Fibroblast of pulmonary artery (primary cell): ENCODE results near the gene ACVR2A.

Experiments
- DNase-seq: peaks from one replicate; pipeline ENCODE4 v3.0.0-alpha.2; 2010; ENCODE audit warnings: low read depth
- H3K4me3 ChIP-seq: replicated peaks from 2 replicates; pipeline ENCODE4 v1.5.1; 2011; ENCODE audit warnings: low read depth, mild to moderate bottlenecking, control low read depth, low read length, moderate library complexity
- TF ChIP-seq, protein P1 (sequence below): IDR thresholded peaks from 2 replicates; pipeline ENCODE4 v1.5.1; 2011; ENCODE audit warnings: mild to moderate bottlenecking, control low read depth, low read length, inconsistent platforms; ENCODE audit errors: missing control alignments

Gene ACVR2A

GRCh38 chr2:147886136-147886535 is 41.3 kb downstream of the ACVR2A start:
- TF ChIP-seq, protein P1, sequence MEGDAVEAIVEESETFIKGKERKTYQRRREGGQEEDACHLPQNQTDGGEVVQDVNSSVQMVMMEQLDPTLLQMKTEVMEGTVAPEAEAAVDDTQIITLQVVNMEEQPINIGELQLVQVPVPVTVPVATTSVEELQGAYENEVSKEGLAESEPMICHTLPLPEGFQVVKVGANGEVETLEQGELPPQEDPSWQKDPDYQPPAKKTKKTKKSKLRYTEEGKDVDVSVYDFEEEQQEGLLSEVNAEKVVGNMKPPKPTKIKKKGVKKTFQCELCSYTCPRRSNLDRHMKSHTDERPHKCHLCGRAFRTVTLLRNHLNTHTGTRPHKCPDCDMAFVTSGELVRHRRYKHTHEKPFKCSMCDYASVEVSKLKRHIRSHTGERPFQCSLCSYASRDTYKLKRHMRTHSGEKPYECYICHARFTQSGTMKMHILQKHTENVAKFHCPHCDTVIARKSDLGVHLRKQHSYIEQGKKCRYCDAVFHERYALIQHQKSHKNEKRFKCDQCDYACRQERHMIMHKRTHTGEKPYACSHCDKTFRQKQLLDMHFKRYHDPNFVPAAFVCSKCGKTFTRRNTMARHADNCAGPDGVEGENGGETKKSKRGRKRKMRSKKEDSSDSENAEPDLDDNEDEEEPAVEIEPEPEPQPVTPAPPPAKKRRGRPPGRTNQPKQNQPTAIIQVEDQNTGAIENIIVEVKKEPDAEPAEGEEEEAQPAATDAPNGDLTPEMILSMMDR, result no peak
- DNase-seq, result no peak
- no peak overlapping the region for H3K4me3 ChIP-seq

DNA sequence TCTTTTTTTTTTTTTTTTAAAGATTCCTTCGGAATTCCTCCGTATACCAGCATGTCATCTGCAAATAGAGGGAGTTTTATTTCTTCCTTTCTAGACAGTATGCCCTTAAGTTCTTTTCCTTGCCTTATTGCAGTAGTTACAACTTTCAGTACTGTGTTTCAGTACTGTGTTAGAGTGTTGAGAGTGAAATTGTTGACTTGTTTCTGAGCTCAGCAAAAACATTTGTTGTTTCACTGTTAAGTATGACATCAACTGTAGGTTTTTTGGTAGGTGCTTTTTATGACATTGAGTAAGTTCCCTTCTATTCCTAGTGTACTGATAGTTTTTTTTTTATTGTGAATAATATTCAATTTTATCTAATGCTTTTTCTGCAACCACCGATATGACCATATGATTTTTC is 43.9 kb downstream of the ACVR2A start:
- no peak for DNase-seq
- no peak overlapping the region for H3K4me3 ChIP-seq
- TF ChIP-seq, protein P1, result no peak

DNA sequence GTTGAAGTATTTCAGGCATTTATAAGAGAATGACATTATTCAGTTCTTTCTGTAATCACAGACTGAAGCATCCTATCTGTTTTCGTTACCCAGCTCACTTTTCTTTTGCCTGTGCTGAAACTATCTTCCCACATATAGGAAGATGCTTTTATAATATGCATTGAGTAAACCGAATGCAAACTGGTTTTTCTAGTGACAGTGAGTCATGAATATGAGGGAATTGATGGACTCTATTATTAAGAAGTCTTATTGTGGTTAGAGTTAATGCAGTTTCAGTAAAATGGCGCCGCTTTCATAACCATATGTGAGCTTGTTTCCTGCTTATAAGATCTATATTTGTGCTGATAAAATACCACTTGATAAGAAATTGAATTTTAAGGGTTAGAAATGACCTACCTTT is 59.2 kb downstream of the ACVR2A start:
- TF ChIP-seq, protein P1, result no peak
- DNase-seq, result no peak
- H3K4me3 ChIP-seq, result no peak overlapping the region

DNA sequence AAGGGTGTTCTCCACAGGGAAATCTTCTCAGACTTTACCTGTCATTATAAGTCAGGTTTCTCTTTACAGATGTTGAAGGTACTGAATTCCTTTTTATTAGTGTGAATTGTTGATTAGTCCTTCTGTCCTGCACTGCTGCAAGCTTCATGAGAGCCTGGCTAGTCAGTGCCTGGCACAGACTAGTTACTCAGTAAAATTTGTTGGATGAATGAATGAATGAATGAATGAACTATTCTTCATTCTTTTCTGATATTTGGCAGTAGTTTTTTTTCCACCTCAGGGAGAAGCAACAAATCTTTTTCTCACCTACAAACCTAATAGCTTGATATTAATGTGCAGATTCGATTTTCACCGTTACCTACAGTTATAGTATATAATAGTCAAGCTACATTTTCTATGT is 64.3 kb downstream of the ACVR2A start:
- no peak for DNase-seq
- H3K4me3 ChIP-seq, result no peak overlapping the region
- TF ChIP-seq, protein P1, result no peak

DNA sequence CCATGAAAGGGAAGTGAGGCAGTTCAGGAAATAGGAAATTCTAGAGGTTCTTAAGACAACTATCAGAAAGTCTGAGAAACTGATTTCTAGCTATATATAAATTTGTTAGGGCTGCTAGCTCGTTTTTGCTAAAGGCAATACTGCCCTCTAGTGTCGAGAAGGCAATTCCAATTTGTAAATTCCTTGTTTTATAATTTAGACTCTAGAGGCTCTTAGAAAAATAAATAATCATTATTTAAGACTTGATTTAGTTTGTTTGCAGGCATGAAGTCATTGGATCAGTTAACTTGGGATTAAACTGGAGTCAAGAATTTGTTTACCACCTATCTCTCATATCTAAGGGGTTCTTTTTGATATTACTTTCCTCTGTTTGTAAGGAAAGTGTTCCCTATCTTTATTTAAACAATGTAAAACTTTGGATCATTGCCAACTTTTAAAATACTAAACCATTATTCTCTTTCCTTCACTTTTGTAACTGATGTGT is 66.2 kb downstream of the ACVR2A start:
- TF ChIP-seq, protein P1, result peak; percentile 66
- DNase-seq, result peak; percentile 89
- no peak overlapping the region for H3K4me3 ChIP-seq

- TF ChIP-seq, protein P1, result no peak
- H3K4me3 ChIP-seq, result no peak overlapping the region
- DNase-seq, result peak; percentile 35
These were observed 69.1 kb downstream of the ACVR2A start for GRCh38 chr2:147913701-147914480.

- no peak for DNase-seq
- TF ChIP-seq, protein P1, result no peak
- H3K4me3 ChIP-seq, result no peak overlapping the region
These were observed 71.2 kb downstream of the ACVR2A start for GRCh38 chr2:147916067-147916466.
